CD4-positive, alpha-beta T cell treated with Interleukin-2 at 100 ng/mL for 4 hours (primary cell): ENCODE data around the gene NTPCR.
A peak's percentile ranks its signal among the peaks of the same experiment; 100 is the strongest.
"Not testable (repeated sequence)": the region's sequence is repeated elsewhere in the genome, so short reads cannot be mapped to it uniquely, and the experiment has no call there.

ENCODE experiments used
- DNase-seq: peaks from one replicate; pipeline ENCODE4 v3.0.0-alpha.2; 2020; ENCODE audit warnings: low spot score

The NTPCR gene

GRCh38 chr1:232927166-232927565 is 23.2 kb upstream of the NTPCR start:
- DNase-seq = not testable (repeated sequence)

GRCh38 chr1:232927830-232928505 is 22.4 kb upstream of the NTPCR start:
- DNase-seq = no peak

- no peak for DNase-seq
Observed at GRCh38 chr1:232932486-232933425, 17.7 kb upstream of the NTPCR start.

GRCh38 chr1:232936941-232937340 is 13.5 kb upstream of the NTPCR start:
- DNase-seq = no peak

- no peak for DNase-seq
Observed at GRCh38 chr1:232937741-232938375, 12.6 kb upstream of the NTPCR start.

GRCh38 chr1:232938926-232939325 is 11.5 kb upstream of the NTPCR start:
- no peak for DNase-seq

- no peak for DNase-seq
Observed at GRCh38 chr1:232939748-232940147, 10.7 kb upstream of the NTPCR start.

- DNase-seq = no peak
Observed at GRCh38 chr1:232940262-232940661, 10.1 kb upstream of the NTPCR start.

GRCh38 chr1:232942413-232943294 is 7.8 kb upstream of the NTPCR start:
- DNase-seq = no peak

- DNase-seq = no peak
Observed at GRCh38 chr1:232943679-232944252, 6.6 kb upstream of the NTPCR start.

GRCh38 chr1:232944347-232944746 is 6.1 kb upstream of the NTPCR start:
- no peak for DNase-seq

- no peak for DNase-seq
Observed at GRCh38 chr1:232949636-232950196, 695 bp upstream of the NTPCR start.

- DNase-seq = peak; percentile 16
Observed at GRCh38 chr1:232951180-232951579, 769 bp downstream of the NTPCR start.

- no peak for DNase-seq
Observed at GRCh38 chr1:232951605-232952004, 1.2 kb downstream of the NTPCR start.

GRCh38 chr1:232952514-232953499 is 2.4 kb downstream of the NTPCR start:
- peak; percentile 17 for DNase-seq

- DNase-seq = no peak
Observed at GRCh38 chr1:232954594-232955365, 4.4 kb downstream of the NTPCR start.

- DNase-seq = no peak
Observed at GRCh38 chr1:232956081-232956480, 5.7 kb downstream of the NTPCR start.

- no peak for DNase-seq
Observed at GRCh38 chr1:232958067-232958466, 7.7 kb downstream of the NTPCR start.
